GM12878 (cell line): ENCODE measurements around the gene RBM6. TPM values are rescaled to one million over a fixed set of nuclear protein-coding genes. Genes with fewer than 3 reads are reported as not detected.

Experiments
- ATAC-seq: fragments of 200-7000 bp; cut with Tn5 transposase; 3 replicates; pipeline ENCODE4 v1.9.1; 2020; ENCODE audit warnings: mild to moderate bottlenecking, moderate library complexity
- BruUV-seq: library from RNA; stranded (reverse); fragments of 400-500 nt; replicated peaks from 2 replicates; lab custom pipeline; 2021; lab: Mats Ljungman, UMichigan
- CTCF ChIA-PET: fragments of 300-600 bp; sonication (Branson Sonifier 250); formaldehyde crosslinking; extraction: SDS; loops from one replicate; lab custom pipeline; 2021; ENCODE audit warnings: inconsistent platforms; lab: Yijun Ruan, JAX
- POLR2A ChIA-PET: fragments of 350-600 bp; formaldehyde crosslinking; extraction: SDS; loops from one replicate; lab custom pipeline; 2021; ENCODE audit warnings: inconsistent platforms; lab: Charles Lee
- RAD21 ChIA-PET: fragments of 300-600 bp; sonication (Branson Sonifier 250); formaldehyde crosslinking; loops from one replicate; lab custom pipeline; 2023; ENCODE audit warnings: antibody characterized with exemption; ENCODE audit not compliant: unreplicated experiment; lab: Charles Lee
- SMC1A ChIA-PET: fragments of 300-600 bp; sonication (Branson Sonifier 250); formaldehyde crosslinking; loops from one replicate; lab custom pipeline; 2023; ENCODE audit not compliant: unreplicated experiment, uncharacterized antibody; lab: Charles Lee
- DNase-seq: peaks from one replicate; pipeline ENCODE4 v3.0.0-alpha.2; 2011; ENCODE audit warnings: low read depth, low spot score
- FAIRE-seq: peaks from 3 replicates; lab custom pipeline; 2011; peaks lifted over from hg19 to GRCh38; lab: Jason Lieb, UNC
- H2AFZ ChIP-seq: 2 replicates; pipeline ENCODE4 v1.6.0; 2011; ENCODE audit warnings: low read depth, low read length, control low read depth; ENCODE audit not compliant: control insufficient read depth
- H3K27ac ChIP-seq: 2 replicates; pipeline ENCODE4 v1.5.1; 2011; ENCODE audit warnings: control low read depth; ENCODE audit not compliant: control insufficient read depth, insufficient read depth
- H3K27me3 ChIP-seq, 2 experiments: replicated peaks in 1 of 2; 2 replicates each; pipeline versions ENCODE4 v1.6.0 to v1.6.1; 2011; ENCODE audit warnings: low read length in 1 of 2; ENCODE audit not compliant: control insufficient read depth in 2 of 2, insufficient read depth in 2 of 2
- H3K36me3 ChIP-seq, 2 experiments: 2 replicates each; pipeline ENCODE4 v1.5.1; 2011; ENCODE audit warnings: low read length in 1 of 2; ENCODE audit not compliant: control insufficient read depth in 2 of 2, insufficient read depth in 2 of 2
- H3K4me1 ChIP-seq: 2 replicates; pipeline ENCODE4 v1.6.1; 2011; ENCODE audit warnings: mild to moderate bottlenecking, low read length, moderate library complexity, mixed read lengths; ENCODE audit not compliant: control insufficient read depth, insufficient read depth
- H3K4me2 ChIP-seq: 2 replicates; pipeline ENCODE4 v1.6.0; 2011; ENCODE audit warnings: control low read depth; ENCODE audit not compliant: control insufficient read depth, insufficient read depth
- H3K4me3 ChIP-seq: fragments of 200-600 bp; sonication (generic); 2 replicates; pipeline ENCODE4 v1.5.1; 2016
- H3K79me2 ChIP-seq: 2 replicates; pipeline ENCODE4 v1.6.0; 2011; ENCODE audit warnings: low read length; ENCODE audit not compliant: control insufficient read depth, insufficient read depth
- H3K9ac ChIP-seq: 2 replicates; pipeline ENCODE4 v1.8.0; 2011; ENCODE audit warnings: low read length, control low read depth, mixed read lengths; ENCODE audit not compliant: control insufficient read depth, insufficient read depth
- H3K9me3 ChIP-seq: replicated peaks from 3 replicates; pipeline ENCODE4 v1.5.1; 2011; ENCODE audit warnings: mild to moderate bottlenecking, low read length; ENCODE audit not compliant: control insufficient read depth, insufficient read depth
- H4K20me1 ChIP-seq: 2 replicates; pipeline ENCODE4 v1.6.0; 2011; ENCODE audit not compliant: control insufficient read depth, insufficient read depth
- ATF2 ChIP-seq: IDR thresholded peaks from 2 replicates; pipeline ENCODE4 v1.6.1; 2012; ENCODE audit warnings: low read length, inconsistent platforms
- CEBPB ChIP-seq, 2 experiments: fragments of 150-350 bp in 1 of 2; IDR thresholded peaks; 2 replicates each; pipeline ENCODE4 v1.6.1; 2012 to 2014; ENCODE audit warnings: low read depth in 2 of 2, low read length in 2 of 2, borderline replicate concordance in 1 of 2, inconsistent platforms in 1 of 2
- E4F1 ChIP-seq: fragments of 450-650 bp; IDR thresholded peaks from 2 replicates; pipeline ENCODE4 v1.6.1; 2018; ENCODE audit warnings: borderline replicate concordance, mild to moderate bottlenecking; ENCODE audit not compliant: partially characterized antibody
- EGR1 ChIP-seq, 2 experiments: IDR thresholded peaks; 1 replicate in 1 of 2; 2 replicates in 1 of 2; pipeline ENCODE4 v1.6.1; 2011 to 2012; ENCODE audit warnings: low read depth in 2 of 2, low read length in 2 of 2, borderline replicate concordance in 1 of 2, mild to moderate bottlenecking in 1 of 2, moderate library complexity in 1 of 2
- EP300 ChIP-seq, 2 experiments: fragments of 150-350 bp in 1 of 2; IDR thresholded peaks; 2 replicates each; pipeline ENCODE4 v1.6.1; 2011 to 2012; ENCODE audit warnings: low read depth in 2 of 2, low read length in 2 of 2, borderline replicate concordance in 1 of 2, improper control_type of control experiment in 1 of 2, inconsistent platforms in 1 of 2; ENCODE audit not compliant: control insufficient read depth in 1 of 2
- ESRRA ChIP-seq: IDR thresholded peaks from 2 replicates; pipeline ENCODE4 v1.6.1; 2012; ENCODE audit warnings: mild to moderate bottlenecking, low read length, improper control_type of control experiment
- GABPA ChIP-seq: IDR thresholded peaks from 2 replicates; pipeline ENCODE4 v1.6.1; 2014; ENCODE audit warnings: antibody characterized with exemption, low read depth, mild to moderate bottlenecking, inconsistent platforms
- HDAC6 ChIP-seq: fragments of 200-600 bp; sonication (generic); IDR thresholded peaks from one replicate; pipeline ENCODE4 v1.8.0; 2017; ENCODE audit warnings: antibody characterized with exemption; ENCODE audit not compliant: unreplicated experiment
- SUPT20H ChIP-seq: IDR thresholded peaks from 2 replicates; pipeline ENCODE4 v1.6.1; 2011; ENCODE audit warnings: low read depth, mild to moderate bottlenecking, low read length, moderate library complexity, borderline replicate concordance; ENCODE audit not compliant: control insufficient read depth
- TCF7 ChIP-seq: IDR thresholded peaks from 2 replicates; pipeline ENCODE4 v1.6.1; 2014; ENCODE audit warnings: antibody characterized with exemption, borderline replicate concordance
- ZNF274 ChIP-seq: IDR thresholded peaks from one replicate; pipeline ENCODE4 v1.8.0; 2011; ENCODE audit not compliant: insufficient read length, insufficient read depth
- WGBS: methylation state at CpG from one replicate; pipeline ENCODE4 v1.1.6; 2016; ENCODE audit warnings: low lambda C conversion rate; ENCODE audit not compliant: insufficient replicate concordance, insufficient coverage; ENCODE audit errors: missing lambda C conversion rate; 5-methylcytosine and 5-hydroxymethylcytosine counted together
- in situ Hi-C: fragments of 300-500 bp; cut with MboI; formaldehyde crosslinking; loops from 9 replicates; pipeline ENCODE4 v1.14.3; 2018; ENCODE audit warnings: mixed read lengths
- intact Hi-C: fragments of 100-400 bp; cut with micrococcal nuclease; formaldehyde crosslinking; loops from one replicate; pipeline ENCODE4 v1.14.2; 2022; ENCODE audit not compliant: unreplicated experiment
- polyA plus RNA-seq, 11 experiments: library from polyadenylated mRNA; depleted of rRNA in 4 of 11; unstranded in 6 of 11; stranded (reverse) in 5 of 11; fragments of >200 nt; fragmentation: Nextera tagmentation in 4 of 11; fragmentation: Illumina TruSeq in 1 of 11; extraction: Ambion mirVana in 4 of 11; extraction: Trizol in 1 of 11; gene quantifications; 1 replicate in 1 of 11; 2 replicates in 10 of 11; pipeline versions ENCODE4 v1.2.1 to v1.2.3, GENCODE V29; 2011 to 2016; ENCODE audit warnings: inconsistent platforms in 2 of 11, missing spikeins in 2 of 11, low read depth in 1 of 11
- total RNA-seq, 4 experiments: library from RNA; depleted of rRNA in 3 of 4; stranded (reverse); fragments of >200 nt in 3 of 4; fragmentation: Illumina TruSeq in 1 of 4; extraction: Trizol in 1 of 4; gene quantifications; 2 replicates each; pipeline versions ENCODE4 v1.2.1 to v1.2.3, GENCODE V29; 2013 to 2021
- TF ChIP-seq, protein P1 (sequence below): IDR thresholded peaks from 2 replicates; pipeline ENCODE4 v1.6.1; 2012; ENCODE audit warnings: low read depth, low read length, improper control_type of control experiment

RBM6 gene
- total and polyA plus RNA-seq, 10 of the 15 experiments (the other 5 are each of a cell fraction or from before 2014, with no cell fraction given), result 45.3 to 103 (median 81.3) TPM

- Histone ChIP-seq H3K9ac (no peak overlapping the region), H3K36me3 (peaks cover 2 to 5% of the 10 kb centered on the region in 2 experiments; a peak in 3 of 4 replicates), H3K9me3 (no peaks in the 10 kb centered on the region), H4K20me1 (no peaks in the 10 kb centered on the region), H2AFZ (no peak overlapping the region), H3K4me2 (no peak overlapping the region), H3K27me3 (no peaks in the 10 kb centered on the region), H3K27ac (no peak overlapping the region), H3K4me1 (no peaks in the 10 kb centered on the region), H3K79me2 (no peaks in the 10 kb centered on the region), H3K4me3 (no peak overlapping the region)
- BruUV-seq, result TSS peak; percentile 34
- WGBS, result 100% methylated on average over 1 of the region's 1 CpG
- ChIA-PET SMC1A (no interaction called here), POLR2A (no interaction called here), CTCF (no interaction called here), RAD21 (no interaction called here)
- in situ Hi-C loops (no loop called here), intact Hi-C loops (no loop called here)
- TF ChIP-seq TCF7 (no peak), CEBPB (IDR thresholded peaks at IDR 0.05; ENCODE audit: borderline replicate concordance in 1 of 2, low read depth in 2 of 2, low read length in 2 of 2) (no peak), ATF2 (no peak), GABPA (no peak), EP300 (IDR thresholded peaks at IDR 0.05; ENCODE audit: borderline replicate concordance in 1 of 2, control insufficient read depth in 1 of 2, low read depth in 2 of 2, low read length in 2 of 2) (no peak), E4F1 (no peak), ESRRA (no peak), HDAC6 (no peak), ZNF274 (no peak), SUPT20H (no peak), EGR1 (IDR thresholded peaks at IDR 0.05; ENCODE audit: borderline replicate concordance in 1 of 2, low read depth in 2 of 2, low read length in 2 of 2) (no peak)
- TF ChIP-seq, protein P1, sequence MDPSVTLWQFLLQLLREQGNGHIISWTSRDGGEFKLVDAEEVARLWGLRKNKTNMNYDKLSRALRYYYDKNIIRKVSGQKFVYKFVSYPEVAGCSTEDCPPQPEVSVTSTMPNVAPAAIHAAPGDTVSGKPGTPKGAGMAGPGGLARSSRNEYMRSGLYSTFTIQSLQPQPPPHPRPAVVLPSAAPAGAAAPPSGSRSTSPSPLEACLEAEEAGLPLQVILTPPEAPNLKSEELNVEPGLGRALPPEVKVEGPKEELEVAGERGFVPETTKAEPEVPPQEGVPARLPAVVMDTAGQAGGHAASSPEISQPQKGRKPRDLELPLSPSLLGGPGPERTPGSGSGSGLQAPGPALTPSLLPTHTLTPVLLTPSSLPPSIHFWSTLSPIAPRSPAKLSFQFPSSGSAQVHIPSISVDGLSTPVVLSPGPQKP, result no peak
- no peak for FAIRE-seq
- ATAC-seq, result no peak
- no peak for DNase-seq
These were observed 105.0 kb downstream of the RBM6 start for GRCh38 chr3:50044976-50045375.
